ENCODE measurements around the gene RAB25. TPM values are rescaled to one million over a fixed set of nuclear protein-coding genes. Genes with fewer than 3 reads are reported as not detected.

RAB25 gene
- polyA plus RNA-seq, 1 donor from 2014 or later: 1.3 TPM

- Histone ChIP-seq H3F3A (ENCODE audit: insufficient read depth, low read length, poor library complexity, severe bottlenecking) (no peaks in the 10 kb centered on the region), H3K9ac (ENCODE audit: low read length) (no peak overlapping the region), H4K20me1 (ENCODE audit: insufficient read depth) (peaks cover 19% of the 10 kb centered on the region), H3K9me3 (ENCODE audit: low read length) (no peaks in the 10 kb centered on the region), H3K27ac (ENCODE audit: low read length) (no peak overlapping the region), H3K9me2 (ENCODE audit: insufficient read depth, low read length) (no peaks in the 10 kb centered on the region), H3K36me3 (ENCODE audit: insufficient read depth, low read length) (no peaks in the 10 kb centered on the region), H3K79me2 (replicated peaks; ENCODE audit: insufficient read depth, low read length) (peaks cover 79% of the 10 kb centered on the region), H3K4me3 (ENCODE audit: low read length) (no peak overlapping the region), H3K4me2 (ENCODE audit: low read length) (no peak overlapping the region), H3K27me3 (ENCODE audit: insufficient read depth, low read depth, low read length) (no peaks in the 10 kb centered on the region), H2AFZ (ENCODE audit: low read depth, low read length) (no peak overlapping the region)
- TF ChIP-seq SMC3 (conservative IDR thresholded peaks at IDR 0.05; ENCODE audit: poor library complexity): peak; percentile 86
- TF ChIP-seq, protein P1, sequence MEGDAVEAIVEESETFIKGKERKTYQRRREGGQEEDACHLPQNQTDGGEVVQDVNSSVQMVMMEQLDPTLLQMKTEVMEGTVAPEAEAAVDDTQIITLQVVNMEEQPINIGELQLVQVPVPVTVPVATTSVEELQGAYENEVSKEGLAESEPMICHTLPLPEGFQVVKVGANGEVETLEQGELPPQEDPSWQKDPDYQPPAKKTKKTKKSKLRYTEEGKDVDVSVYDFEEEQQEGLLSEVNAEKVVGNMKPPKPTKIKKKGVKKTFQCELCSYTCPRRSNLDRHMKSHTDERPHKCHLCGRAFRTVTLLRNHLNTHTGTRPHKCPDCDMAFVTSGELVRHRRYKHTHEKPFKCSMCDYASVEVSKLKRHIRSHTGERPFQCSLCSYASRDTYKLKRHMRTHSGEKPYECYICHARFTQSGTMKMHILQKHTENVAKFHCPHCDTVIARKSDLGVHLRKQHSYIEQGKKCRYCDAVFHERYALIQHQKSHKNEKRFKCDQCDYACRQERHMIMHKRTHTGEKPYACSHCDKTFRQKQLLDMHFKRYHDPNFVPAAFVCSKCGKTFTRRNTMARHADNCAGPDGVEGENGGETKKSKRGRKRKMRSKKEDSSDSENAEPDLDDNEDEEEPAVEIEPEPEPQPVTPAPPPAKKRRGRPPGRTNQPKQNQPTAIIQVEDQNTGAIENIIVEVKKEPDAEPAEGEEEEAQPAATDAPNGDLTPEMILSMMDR (IDR thresholded peaks at IDR 0.05; ENCODE audit: poor library complexity, severe bottlenecking): peak; percentile 92
- no peak for TF ChIP-seq REST (IDR thresholded peaks at IDR 0.05; ENCODE audit: borderline replicate concordance)
- TF ChIP-seq EZH2 (IDR thresholded peaks at IDR 0.05; ENCODE audit: borderline replicate concordance, insufficient read depth, low read length, poor library complexity, severe bottlenecking): no peak
- TF ChIP-seq MXI1 (conservative IDR thresholded peaks at IDR 0.05; ENCODE audit: poor library complexity, severe bottlenecking): peak; percentile 48
- TF ChIP-seq RAD21 (conservative IDR thresholded peaks at IDR 0.05): peak; percentile 84
- no peak for TF ChIP-seq POLR2AphosphoS5 (IDR thresholded peaks at IDR 0.05)
- TF ChIP-seq EP300 (conservative IDR thresholded peaks at IDR 0.05; ENCODE audit: poor library complexity, severe bottlenecking): no peak
- TF ChIP-seq TAF1 (IDR thresholded peaks at IDR 0.05; ENCODE audit: low read depth): no peak
Observed at GRCh38 chr1:156090840-156091188, 29.9 kb downstream of the RAB25 start.

GRCh38 chr1:156091610-156092009 is 30.6 kb downstream of the RAB25 start:
- no peak overlapping the region for H3K4me2 ChIP-seq (ENCODE audit: low read length)
- peaks cover 26% of the 10 kb centered on the region for H4K20me1 ChIP-seq (ENCODE audit: insufficient read depth)
- peaks cover 6% of the 10 kb centered on the region for H3K36me3 ChIP-seq (ENCODE audit: insufficient read depth, low read length)
- TF ChIP-seq, protein P1 (IDR thresholded peaks at IDR 0.05; ENCODE audit: poor library complexity, severe bottlenecking): no peak
- TF ChIP-seq TAF1 (IDR thresholded peaks at IDR 0.05; ENCODE audit: low read depth): no peak
- no peak for TF ChIP-seq RAD21 (conservative IDR thresholded peaks at IDR 0.05)
- TF ChIP-seq EP300 (conservative IDR thresholded peaks at IDR 0.05; ENCODE audit: poor library complexity, severe bottlenecking): no peak
- no peak for TF ChIP-seq SMC3 (conservative IDR thresholded peaks at IDR 0.05; ENCODE audit: poor library complexity)
- TF ChIP-seq MXI1 (conservative IDR thresholded peaks at IDR 0.05; ENCODE audit: poor library complexity, severe bottlenecking): no peak
- no peak for TF ChIP-seq POLR2AphosphoS5 (IDR thresholded peaks at IDR 0.05)
- no peak for TF ChIP-seq REST (IDR thresholded peaks at IDR 0.05; ENCODE audit: borderline replicate concordance)
- no peak for TF ChIP-seq EZH2 (IDR thresholded peaks at IDR 0.05; ENCODE audit: borderline replicate concordance, insufficient read depth, low read length, poor library complexity, severe bottlenecking)
- H3K27ac ChIP-seq (ENCODE audit: low read length): no peak overlapping the region
- H3K9ac ChIP-seq (ENCODE audit: low read length): no peak overlapping the region
- H3F3A ChIP-seq (ENCODE audit: insufficient read depth, low read length, poor library complexity, severe bottlenecking): no peaks in the 10 kb centered on the region
- H2AFZ ChIP-seq (ENCODE audit: low read depth, low read length): no peak overlapping the region
- no peaks in the 10 kb centered on the region for H3K9me3 ChIP-seq (ENCODE audit: low read length)
- peaks cover 79% of the 10 kb centered on the region for H3K79me2 ChIP-seq (replicated peaks; ENCODE audit: insufficient read depth, low read length)
- no peak overlapping the region for H3K4me3 ChIP-seq (ENCODE audit: low read length)
- no peaks in the 10 kb centered on the region for H3K9me2 ChIP-seq (ENCODE audit: insufficient read depth, low read length)
- no peaks in the 10 kb centered on the region for H3K27me3 ChIP-seq (ENCODE audit: insufficient read depth, low read depth, low read length)
